ENCODE data around the gene CCDC60.

Gene CCDC60

DNA sequence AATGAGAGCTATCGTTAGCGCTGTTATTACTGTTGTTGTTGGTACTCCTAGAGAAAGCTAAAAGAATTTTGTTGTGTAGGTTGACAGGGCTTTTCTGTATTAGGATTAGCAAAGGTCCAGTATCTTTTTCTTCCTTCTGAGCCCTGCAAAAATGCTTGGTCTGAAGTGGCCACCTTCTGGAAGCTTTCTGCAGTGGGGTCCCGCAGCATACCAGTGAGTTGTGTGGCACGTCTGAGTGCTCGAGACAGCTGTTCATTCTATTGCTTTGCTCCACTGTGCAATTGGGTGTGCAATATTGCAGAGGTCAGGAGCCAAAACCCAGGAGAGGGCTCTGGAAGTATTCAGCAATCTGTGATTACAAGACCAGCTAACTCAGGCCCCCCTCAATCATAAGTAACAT lies 57.1 kb downstream of the CCDC60 start:
- no peak for DNase-seq

DNA sequence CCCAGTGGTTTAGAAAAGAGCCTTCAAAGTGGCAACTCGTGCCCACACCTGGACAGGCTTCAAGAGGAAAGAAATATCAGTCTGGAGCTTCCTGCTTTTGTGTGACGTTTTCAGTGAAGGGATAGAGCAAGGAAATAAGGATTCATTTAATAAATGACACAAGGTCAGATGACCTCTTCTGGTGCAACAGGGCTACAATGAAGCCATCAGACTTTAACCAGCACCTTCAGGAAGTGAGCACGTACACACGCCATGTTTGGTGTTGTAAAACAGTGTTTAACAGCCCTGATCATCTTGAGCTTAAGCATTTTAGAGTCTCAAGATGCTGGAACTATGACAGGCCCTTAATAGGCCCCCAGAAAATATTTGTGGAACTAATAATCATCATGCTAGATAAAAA lies 59.1 kb downstream of the CCDC60 start:
- DNase-seq = no peak

DNA sequence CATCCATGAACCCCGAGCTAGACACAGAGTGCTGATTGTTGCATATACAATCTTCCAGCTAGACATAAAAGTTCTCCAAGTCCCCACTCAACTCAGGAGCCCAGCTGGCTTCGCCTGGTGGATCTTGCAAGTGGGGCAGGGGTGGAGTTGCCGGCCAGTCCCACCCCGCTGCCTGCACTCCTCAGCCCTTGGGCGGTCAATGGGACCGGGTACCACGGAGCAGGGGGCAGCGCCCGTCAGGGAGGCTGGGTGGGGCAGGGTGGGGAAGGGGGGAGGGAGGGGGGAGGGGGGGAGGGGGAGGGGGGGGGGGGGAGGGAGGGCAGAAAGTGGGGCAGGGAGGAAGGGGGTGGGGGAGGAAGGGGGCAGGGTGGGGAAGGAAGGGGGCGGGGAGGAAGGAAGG lies 63.0 kb downstream of the CCDC60 start:
- no peak for DNase-seq

GRCh38 chr12:119398190-119398589 lies 63.7 kb downstream of the CCDC60 start:
- no peak for DNase-seq

DNA sequence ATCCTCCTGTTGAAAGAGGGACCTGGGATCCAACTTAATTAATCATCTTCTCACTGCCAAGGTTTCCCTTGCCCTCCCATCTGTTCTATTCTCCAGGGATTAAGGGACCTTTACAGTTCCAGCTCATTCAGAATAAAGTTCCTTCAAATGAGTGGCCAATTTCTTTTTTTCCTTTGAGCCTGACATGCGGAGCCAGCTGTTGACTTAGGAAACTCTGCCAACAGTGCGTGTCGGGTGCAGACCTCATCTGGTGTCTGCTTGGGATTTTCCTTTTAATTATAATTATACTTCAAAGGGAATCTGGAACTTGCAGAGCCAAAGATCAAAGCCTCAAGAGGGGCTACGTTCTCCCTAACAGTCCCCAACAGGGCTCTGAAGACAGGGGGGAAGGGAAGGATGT lies 64.8 kb downstream of the CCDC60 start:
- no peak for DNase-seq

DNA sequence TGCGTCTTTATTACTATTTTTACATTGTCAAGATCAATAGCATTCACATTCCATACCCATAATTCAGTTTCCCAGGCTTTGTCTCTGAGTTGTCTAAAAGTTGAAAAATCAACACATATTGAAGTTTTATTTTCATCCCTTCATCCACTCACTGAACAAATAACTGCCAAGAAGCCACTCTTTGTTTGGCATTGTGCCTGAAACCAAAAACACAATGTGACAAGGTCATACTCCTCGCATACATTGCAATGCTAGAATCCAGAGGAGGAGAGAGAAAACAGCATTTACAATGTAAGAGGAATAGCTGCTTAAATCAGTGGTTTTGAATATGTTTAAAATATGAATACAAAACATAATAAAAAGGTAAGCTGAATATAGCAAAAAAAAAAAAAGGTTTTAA lies 71.8 kb downstream of the CCDC60 start:
- no peak for DNase-seq

DNA sequence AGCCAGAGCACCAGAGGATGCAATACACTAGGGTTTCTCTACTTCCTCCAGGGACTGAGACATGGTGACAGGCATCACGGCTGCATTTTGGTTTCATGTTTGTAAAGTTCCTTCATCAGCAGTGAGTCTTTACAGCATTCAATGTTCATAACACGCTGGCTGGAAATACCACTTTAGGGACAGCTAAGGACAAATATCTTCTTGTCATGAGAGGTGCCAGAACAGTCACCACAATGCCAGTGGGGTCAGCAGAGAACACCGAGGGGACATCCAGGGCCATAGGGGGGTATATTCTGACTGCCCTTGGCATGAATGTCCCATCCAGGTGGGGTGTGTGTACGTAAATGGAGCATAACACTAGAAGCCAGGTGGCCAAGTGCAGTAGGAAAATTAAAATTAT lies 72.3 kb downstream of the CCDC60 start:
- no peak for DNase-seq

GRCh38 chr12:119409043-119409442 lies 74.5 kb downstream of the CCDC60 start:
- DNase-seq = no peak

DNA sequence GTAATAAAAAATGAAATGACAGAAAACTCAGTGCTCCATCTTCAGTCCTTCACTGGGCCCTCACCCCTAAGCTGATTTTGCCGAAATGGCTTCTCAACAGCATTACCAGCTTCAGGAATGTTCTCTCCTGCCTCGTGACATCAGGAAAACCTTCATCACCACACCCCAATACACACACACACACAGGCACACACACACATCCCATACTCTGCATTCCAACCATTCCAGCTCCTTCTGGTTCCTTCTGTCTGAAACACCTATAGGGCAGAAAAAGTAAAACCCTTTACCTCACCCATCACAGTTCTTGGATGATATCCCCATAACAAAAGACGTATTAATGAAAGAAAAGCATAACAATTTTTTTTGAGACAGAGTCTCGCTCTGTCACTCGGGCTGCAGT lies 75.9 kb downstream of the CCDC60 start:
- DNase-seq = no peak

GRCh38 chr12:119412306-119412705 lies 77.8 kb downstream of the CCDC60 start:
- DNase-seq = no peak

GRCh38 chr12:119412811-119413794 lies 78.6 kb downstream of the CCDC60 start:
- peak in 1 of 2 experiments; percentile 59 for DNase-seq

GRCh38 chr12:119415714-119416113 lies 81.2 kb downstream of the CCDC60 start:
- DNase-seq = no peak

GRCh38 chr12:119417440-119417839 lies 82.9 kb downstream of the CCDC60 start:
- DNase-seq = no peak

- DNase-seq = no peak
These were observed 84.9 kb downstream of the CCDC60 start for GRCh38 chr12:119419381-119419780.

DNA sequence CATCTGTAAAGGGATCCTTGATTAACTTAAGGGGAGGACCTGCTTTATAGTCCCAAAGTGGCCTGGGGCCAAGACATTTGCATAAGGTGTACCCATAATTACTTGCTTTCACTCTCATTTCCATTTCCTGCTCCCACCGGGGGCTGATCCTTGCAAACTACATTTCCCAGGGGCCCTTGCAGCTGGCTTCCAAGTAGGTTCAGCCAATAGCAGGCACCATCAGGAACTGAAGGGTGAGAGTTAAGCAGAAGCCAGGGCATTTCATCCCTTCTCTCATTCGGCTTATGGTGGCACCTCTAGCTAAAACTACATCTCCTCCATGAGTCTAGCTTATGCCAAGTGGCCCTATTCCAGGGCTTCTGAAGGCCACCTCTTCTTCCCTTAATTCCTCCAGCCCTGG lies 88.8 kb downstream of the CCDC60 start:
- no peak for DNase-seq

GRCh38 chr12:119425623-119426022 lies 91.1 kb downstream of the CCDC60 start:
- no peak for DNase-seq

- no peak for DNase-seq
These were observed 96.6 kb downstream of the CCDC60 start for GRCh38 chr12:119431151-119431550.

- no peak for DNase-seq
These were observed 98.4 kb downstream of the CCDC60 start for GRCh38 chr12:119432949-119433348.

- DNase-seq = no peak
These were observed 106.4 kb downstream of the CCDC60 start for GRCh38 chr12:119440803-119441360.

- peak in 1 of 2 experiments; percentile 67 for DNase-seq
These were observed 110.0 kb downstream of the CCDC60 start for GRCh38 chr12:119444462-119445044.

- peak in 1 of 2 experiments; percentile 25 for DNase-seq
These were observed 111.9 kb downstream of the CCDC60 start for GRCh38 chr12:119446459-119446858.

- no peak for DNase-seq
These were observed 112.6 kb downstream of the CCDC60 start for GRCh38 chr12:119447126-119447525.

DNA sequence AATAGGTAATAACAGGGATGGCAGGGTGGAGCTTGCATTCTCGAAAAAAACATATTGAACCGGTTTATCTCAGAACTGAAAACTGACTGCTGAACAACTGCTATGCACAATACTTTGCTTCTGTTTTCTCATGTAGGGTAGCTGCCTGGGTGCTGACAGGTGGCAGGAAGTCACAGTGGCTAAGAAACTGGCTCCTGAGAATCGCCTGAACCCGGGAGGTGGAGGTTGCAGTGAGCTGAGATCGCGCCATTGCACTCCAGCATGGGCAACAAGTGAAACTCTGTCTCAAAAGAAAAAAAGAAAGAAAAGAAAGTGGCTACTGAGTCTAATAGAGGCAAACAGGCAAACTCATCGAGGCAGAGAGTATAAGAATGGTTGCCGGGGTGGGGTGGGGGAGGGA lies 113.1 kb downstream of the CCDC60 start:
- no peak for DNase-seq

DNA sequence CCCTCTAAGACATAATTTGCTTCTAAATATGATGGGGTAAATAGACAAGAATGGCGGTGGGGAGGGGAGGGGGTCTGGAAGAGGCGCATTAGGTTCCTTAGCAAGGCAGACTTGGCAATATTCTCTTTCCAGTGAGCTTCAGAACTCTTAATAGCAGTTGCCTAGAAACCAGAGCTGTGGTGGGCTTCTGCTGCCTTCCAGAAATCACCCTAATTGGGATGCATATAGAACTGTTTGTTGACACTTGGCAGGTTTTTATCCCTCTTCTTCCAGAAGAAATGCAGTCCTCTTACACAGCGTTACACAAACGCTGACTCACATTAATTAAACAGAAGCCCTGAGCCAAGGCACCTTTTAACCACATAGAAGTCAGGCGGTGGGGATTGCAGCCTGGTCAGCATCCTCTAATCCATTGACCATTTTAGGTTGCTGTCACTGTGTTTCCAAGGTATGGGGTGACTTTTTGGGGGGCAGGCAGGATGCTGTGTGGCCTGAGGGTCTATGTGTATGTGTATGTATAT lies 114.1 kb downstream of the CCDC60 start:
- no peak for DNase-seq
